SKM-1 treated with dmso at 0.1 percent for 144 hours (cell line): ENCODE measurements around the gene GRK1.

Experiments
- DNase-seq: peaks from one replicate; lab custom pipeline; 2025; ENCODE audit not compliant: unreplicated experiment; lab: John Stamatoyannopoulos, UW

GRK1 gene

GRCh38 chr13:113771709-113772331 is 104.8 kb downstream of the GRK1 start:
- no peak for DNase-seq

GRCh38 chr13:113774177-113775107 is 107.4 kb downstream of the GRK1 start:
- no peak for DNase-seq

GRCh38 chr13:113775451-113776145 is 108.6 kb downstream of the GRK1 start:
- no peak for DNase-seq

- DNase-seq, result no peak
Measured at GRCh38 chr13:113776231-113777125, 109.5 kb downstream of the GRK1 start.

GRCh38 chr13:113777311-113778260 is 110.6 kb downstream of the GRK1 start:
- DNase-seq, result no peak

GRCh38 chr13:113781571-113781970 is 114.6 kb downstream of the GRK1 start:
- DNase-seq, result no peak

- no peak for DNase-seq
Measured at GRCh38 chr13:113782472-113782871, 115.5 kb downstream of the GRK1 start.

- no peak for DNase-seq
Measured at GRCh38 chr13:113783200-113783881, 116.3 kb downstream of the GRK1 start.

- no peak for DNase-seq
Measured at GRCh38 chr13:113783966-113784644, 117.1 kb downstream of the GRK1 start.

GRCh38 chr13:113784645-113785024 is 117.6 kb downstream of the GRK1 start:
- no peak for DNase-seq

- no peak for DNase-seq
Measured at GRCh38 chr13:113785051-113786010, 118.3 kb downstream of the GRK1 start.

- no peak for DNase-seq
Measured at GRCh38 chr13:113786262-113786841, 119.3 kb downstream of the GRK1 start.
